ENCODE data around the gene WDFY3. TPM values are rescaled to one million over a fixed set of nuclear protein-coding genes. Genes with fewer than 3 reads are reported as not detected.

The WDFY3 gene
- total and polyA plus RNA-seq, 10 donors: 1.6 to 208 (median 127) TPM

DNA sequence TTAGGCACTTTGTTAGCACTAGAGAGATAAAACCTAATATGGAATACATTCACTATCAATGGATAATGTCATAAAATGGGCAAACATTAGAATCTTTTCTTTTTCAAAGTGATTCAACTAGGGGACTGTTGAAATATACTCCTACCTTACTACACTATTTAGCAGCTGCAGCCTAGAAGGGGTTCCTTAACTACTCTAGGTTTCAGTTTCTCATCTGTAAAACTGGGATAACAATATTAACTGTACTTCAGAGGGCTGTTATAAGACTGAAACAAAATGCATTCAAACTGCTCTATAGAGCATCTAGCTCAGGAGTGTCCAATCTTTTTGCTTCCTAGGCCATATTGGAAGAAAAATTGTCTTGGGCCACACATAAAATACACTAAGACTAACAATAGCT lies 236.1 kb downstream of the WDFY3 start:
- intact Hi-C loops (cut with DNase I; ENCODE audit: low total_unique reads): no loop called here
- TF ChIP-seq POLR2AphosphoS5 (IDR thresholded peaks at IDR 0.05): no peak
- TF ChIP-seq, protein P1, sequence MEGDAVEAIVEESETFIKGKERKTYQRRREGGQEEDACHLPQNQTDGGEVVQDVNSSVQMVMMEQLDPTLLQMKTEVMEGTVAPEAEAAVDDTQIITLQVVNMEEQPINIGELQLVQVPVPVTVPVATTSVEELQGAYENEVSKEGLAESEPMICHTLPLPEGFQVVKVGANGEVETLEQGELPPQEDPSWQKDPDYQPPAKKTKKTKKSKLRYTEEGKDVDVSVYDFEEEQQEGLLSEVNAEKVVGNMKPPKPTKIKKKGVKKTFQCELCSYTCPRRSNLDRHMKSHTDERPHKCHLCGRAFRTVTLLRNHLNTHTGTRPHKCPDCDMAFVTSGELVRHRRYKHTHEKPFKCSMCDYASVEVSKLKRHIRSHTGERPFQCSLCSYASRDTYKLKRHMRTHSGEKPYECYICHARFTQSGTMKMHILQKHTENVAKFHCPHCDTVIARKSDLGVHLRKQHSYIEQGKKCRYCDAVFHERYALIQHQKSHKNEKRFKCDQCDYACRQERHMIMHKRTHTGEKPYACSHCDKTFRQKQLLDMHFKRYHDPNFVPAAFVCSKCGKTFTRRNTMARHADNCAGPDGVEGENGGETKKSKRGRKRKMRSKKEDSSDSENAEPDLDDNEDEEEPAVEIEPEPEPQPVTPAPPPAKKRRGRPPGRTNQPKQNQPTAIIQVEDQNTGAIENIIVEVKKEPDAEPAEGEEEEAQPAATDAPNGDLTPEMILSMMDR (IDR thresholded peaks at IDR 0.05 in 8 of 11, conservative IDR thresholded peaks at IDR 0.05 in 3 of 11): no peak
- TF ChIP-seq POLR2A (IDR thresholded peaks at IDR 0.05): no peak
- peaks cover 0 to 4% (median 0%) of the 10 kb centered on the region in 6 donors for H3K4me1 ChIP-seq

DNA sequence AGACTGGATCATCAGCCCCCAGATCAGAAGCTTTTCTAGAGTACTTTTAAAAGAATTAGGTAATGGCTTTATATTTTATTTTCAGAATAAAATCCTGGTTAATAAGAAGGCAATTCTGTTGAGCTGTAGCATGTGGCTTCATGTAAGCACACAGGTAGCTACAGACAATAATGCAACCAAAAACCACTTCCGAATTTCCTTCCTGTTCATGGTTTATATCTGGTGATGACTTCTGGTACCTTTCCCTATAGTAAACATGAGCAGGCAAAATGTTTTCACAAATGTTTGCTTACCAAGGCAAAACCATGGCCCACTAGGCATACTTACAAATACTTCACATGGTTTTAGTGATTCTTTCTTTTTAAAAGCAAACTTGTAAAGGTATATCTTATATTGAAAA lies 239.0 kb downstream of the WDFY3 start:
- H3K36me3 ChIP-seq: peaks cover 0 to 48% (median 0%) of the 10 kb centered on the region in 6 donors
- H3K4me3 ChIP-seq: no peak overlapping the region
- no peaks in the 10 kb centered on the region for H3K27me3 ChIP-seq (replicated peaks in 1 of 7)
- DNase-seq: no peak
- no peak overlapping the region for H3K27ac ChIP-seq
- TF ChIP-seq, protein P1 (IDR thresholded peaks at IDR 0.05 in 8 of 11, conservative IDR thresholded peaks at IDR 0.05 in 3 of 11): no peak
- no peak for TF ChIP-seq POLR2A (IDR thresholded peaks at IDR 0.05)
- no peak for TF ChIP-seq POLR2AphosphoS5 (IDR thresholded peaks at IDR 0.05)
- WGBS, 5 donors: 51 to 84% (median 75%) methylated on average over 1 of the region's 1 CpG
- intact Hi-C loops (cut with DNase I; ENCODE audit: low total_unique reads): no loop called here
- no peaks in the 10 kb centered on the region for H3K9me3 ChIP-seq
- peaks cover 0 to 4% (median 0%) of the 10 kb centered on the region in 6 donors for H3K4me1 ChIP-seq

More for the DNA sequence above, 236.1 kb downstream of the WDFY3 start:
- H3K9me3 ChIP-seq: no peaks in the 10 kb centered on the region
- DNase-seq: no peak
- H3K27me3 ChIP-seq (replicated peaks in 1 of 7): no peaks in the 10 kb centered on the region
- H3K4me3 ChIP-seq: no peak overlapping the region
- H3K36me3 ChIP-seq: peaks cover 0 to 50% (median 9%) of the 10 kb centered on the region in 6 donors
- no peak overlapping the region for H3K27ac ChIP-seq

DNA sequence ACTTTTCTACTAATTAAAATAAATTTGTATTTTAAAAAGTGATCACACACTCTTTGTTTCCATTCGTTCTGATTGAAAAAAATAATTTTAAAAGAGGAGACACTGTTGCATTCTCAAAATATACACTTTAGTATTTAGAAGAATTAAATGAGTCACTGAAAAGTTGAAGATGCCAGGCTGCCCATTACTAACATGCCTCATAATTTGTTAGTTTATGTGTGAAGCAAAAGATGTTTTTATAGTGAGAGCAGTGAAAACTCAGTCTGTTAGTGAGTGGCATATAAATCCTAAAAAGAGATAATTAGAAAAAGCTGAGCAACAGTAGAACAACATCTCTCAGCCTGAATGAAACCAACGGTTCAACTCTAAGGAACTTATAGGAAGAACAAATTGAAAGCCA lies 240.1 kb downstream of the WDFY3 start:
- intact Hi-C loops (cut with DNase I; ENCODE audit: low total_unique reads): no loop called here
- no peak for DNase-seq
- no peak overlapping the region for H3K4me3 ChIP-seq
- TF ChIP-seq POLR2AphosphoS5 (IDR thresholded peaks at IDR 0.05) (no peak), POLR2A (IDR thresholded peaks at IDR 0.05) (no peak)
- TF ChIP-seq, protein P1 (IDR thresholded peaks at IDR 0.05 in 8 of 11, conservative IDR thresholded peaks at IDR 0.05 in 3 of 11): no peak
- WGBS, 5 donors: 81 to 90% (median 84%) methylated on average over 2 of the region's 2 CpGs
- no peaks in the 10 kb centered on the region for H3K27me3 ChIP-seq (replicated peaks in 1 of 7)
- H3K9me3 ChIP-seq: no peaks in the 10 kb centered on the region
- no peak overlapping the region for H3K27ac ChIP-seq
- peaks cover 0 to 48% (median 4%) of the 10 kb centered on the region in 6 donors for H3K36me3 ChIP-seq
- peaks cover 0 to 4% (median 0%) of the 10 kb centered on the region in 6 donors for H3K4me1 ChIP-seq

DNA sequence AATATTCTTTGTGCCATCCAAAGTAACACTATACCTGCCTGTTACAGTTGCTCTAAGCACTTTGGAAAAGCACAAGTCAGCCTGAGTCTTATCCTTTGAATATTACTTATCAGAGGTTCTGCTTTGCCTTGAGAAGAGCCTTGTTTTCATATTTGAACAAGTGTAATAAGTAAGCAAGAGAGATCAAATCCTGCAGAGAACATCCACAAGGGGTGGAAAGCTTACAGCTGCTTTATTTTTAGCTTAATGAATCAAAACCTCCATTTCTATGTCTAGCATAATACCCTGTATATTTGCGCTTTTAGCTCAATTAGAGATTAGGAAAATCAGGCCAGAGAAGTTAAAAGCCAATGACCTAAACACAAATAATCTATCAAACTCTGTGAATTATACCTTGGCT lies 243.8 kb downstream of the WDFY3 start:
- intact Hi-C loops (cut with DNase I; ENCODE audit: low total_unique reads): no loop called here
- peaks cover 0 to 4% (median 0%) of the 10 kb centered on the region in 6 donors for H3K4me1 ChIP-seq
- no peaks in the 10 kb centered on the region for H3K27me3 ChIP-seq (replicated peaks in 1 of 7)
- H3K9me3 ChIP-seq: no peaks in the 10 kb centered on the region
- no peak overlapping the region for H3K27ac ChIP-seq
- TF ChIP-seq POLR2A (IDR thresholded peaks at IDR 0.05) (no peak), POLR2AphosphoS5 (IDR thresholded peaks at IDR 0.05) (no peak)
- TF ChIP-seq, protein P1 (IDR thresholded peaks at IDR 0.05 in 8 of 11, conservative IDR thresholded peaks at IDR 0.05 in 3 of 11): no peak
- H3K4me3 ChIP-seq: no peak overlapping the region
- DNase-seq: no peak
- 86 to 97% (median 92%) methylated on average over 1 of the region's 1 CpG for WGBS, 5 donors
- peaks cover 0 to 75% (median 17%) of the 10 kb centered on the region in 6 donors for H3K36me3 ChIP-seq

All from spleen (tissue), 11 donors.